Kidney tubule cell (primary cell): ENCODE results near the gene TM4SF18.
A peak's percentile ranks its signal among the peaks of the same experiment; 100 is the strongest.
"Not testable (repeated sequence)": the region's sequence is repeated elsewhere in the genome, so short reads cannot be mapped to it uniquely, and the experiment has no call there.

Source experiments
- DNase-seq: peaks from one replicate; pipeline ENCODE4 v3.0.0-alpha.2; 2018; ENCODE audit warnings: low spot score

Gene TM4SF18

DNA sequence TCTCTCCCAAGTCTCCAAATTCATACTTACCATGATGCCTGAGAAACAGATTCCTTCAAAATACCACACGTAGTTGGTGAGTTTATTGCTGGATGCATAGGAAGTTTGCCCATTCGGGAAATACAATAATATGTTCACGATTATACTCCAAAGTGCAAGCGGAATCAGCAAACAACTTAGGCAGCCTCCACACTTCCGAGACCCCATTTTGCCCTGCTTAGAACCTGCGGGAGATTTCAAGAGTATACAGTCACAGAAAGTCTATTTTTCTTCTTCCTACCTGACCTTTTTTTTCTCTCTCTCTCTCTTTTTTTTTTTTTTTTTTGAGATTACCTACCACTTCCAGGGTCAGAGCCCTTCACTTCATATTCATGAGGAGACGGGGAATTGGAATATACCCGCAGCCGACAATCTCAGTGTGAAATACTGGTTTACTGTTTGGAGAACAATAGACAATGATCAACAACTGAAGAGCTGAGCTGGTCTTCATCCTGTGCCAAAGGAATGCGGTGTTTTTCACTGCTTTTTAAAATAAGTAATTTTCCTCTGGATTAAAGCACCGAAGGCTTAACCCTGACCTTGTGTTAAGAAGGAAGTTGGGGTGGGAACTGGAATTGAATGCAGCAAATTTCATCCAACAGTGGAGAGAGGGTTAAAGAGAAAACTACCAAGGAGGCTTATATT lies at the start of gene TM4SF18:
Gene TM4SF18 (minus strand): TSS at position 461 of the 684 bp plus-strand sequence. CDS start 254 bp downstream, at position 207.
- DNase-seq: peak; percentile 41

GRCh38 chr3:149382518-149382917 lies 49.1 kb upstream of the TM4SF18 start:
- peak; percentile 22 for DNase-seq

- peak; percentile 67 for DNase-seq
These were observed 48.6 kb upstream of the TM4SF18 start for GRCh38 chr3:149382101-149382467.

GRCh38 chr3:149381173-149382100 lies 48.0 kb upstream of the TM4SF18 start:
- DNase-seq: no peak

DNA sequence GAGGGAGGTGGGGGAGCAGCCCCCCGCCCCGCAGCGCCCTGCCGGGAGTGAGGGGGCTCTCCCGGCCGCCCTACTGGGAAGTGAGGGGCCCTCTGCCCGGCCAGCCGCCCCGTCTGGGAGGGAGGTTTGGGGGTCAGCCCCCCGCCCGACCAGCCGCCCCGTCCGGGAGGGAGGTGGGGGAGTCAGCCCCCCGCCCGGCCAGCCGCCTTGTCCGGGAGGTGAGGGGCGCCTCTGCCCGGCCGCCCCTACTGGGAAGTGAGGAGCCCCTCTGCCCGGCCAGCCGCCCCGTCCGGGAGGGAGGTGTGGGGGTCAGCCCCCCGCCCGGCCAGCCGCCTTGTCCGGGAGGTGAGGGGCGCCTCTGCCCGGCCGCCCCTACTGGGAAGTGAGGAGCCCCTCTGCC lies 46.8 kb upstream of the TM4SF18 start:
- DNase-seq: not testable (repeated sequence)

DNA sequence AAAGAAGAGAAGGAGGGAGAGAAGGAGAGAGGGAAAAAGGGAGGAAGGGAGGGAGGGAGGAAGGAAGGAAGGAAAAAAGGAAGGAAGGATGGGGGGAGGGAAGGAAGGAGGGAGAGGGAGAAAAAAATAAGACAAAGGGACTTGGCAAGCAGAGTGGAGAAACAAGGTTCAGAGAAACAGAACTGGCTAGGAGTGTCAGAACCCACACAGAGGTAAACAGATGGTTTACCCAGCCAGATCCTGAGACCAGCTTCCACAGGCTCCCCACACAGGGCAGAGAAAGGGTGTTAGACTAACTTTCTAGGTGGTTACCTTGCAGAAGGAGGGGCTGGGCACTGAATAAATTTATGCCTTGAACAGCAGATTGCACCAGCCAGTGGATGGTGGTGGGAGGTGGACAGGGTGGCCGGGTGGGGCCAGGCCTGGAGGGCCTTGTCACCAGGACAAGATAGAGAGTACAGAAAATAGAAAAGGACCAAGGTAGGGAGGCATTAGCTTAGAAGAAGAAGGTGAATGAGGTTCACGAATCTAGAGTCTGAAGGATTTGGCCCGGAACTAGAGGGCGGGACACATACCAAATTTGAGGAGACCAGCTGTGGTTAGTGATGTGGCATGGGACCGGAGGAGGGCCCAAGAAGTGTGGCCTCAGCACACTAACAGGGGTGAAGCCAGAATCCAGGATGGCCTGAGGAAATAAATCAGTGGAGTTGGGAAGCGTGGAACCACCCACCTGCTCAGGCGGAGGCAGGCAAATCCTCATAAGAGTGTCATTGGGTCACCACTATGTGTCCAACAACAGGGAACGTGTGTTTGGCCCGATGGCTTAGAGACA lies 45.3 kb upstream of the TM4SF18 start:
- peak; percentile 30 for DNase-seq

DNA sequence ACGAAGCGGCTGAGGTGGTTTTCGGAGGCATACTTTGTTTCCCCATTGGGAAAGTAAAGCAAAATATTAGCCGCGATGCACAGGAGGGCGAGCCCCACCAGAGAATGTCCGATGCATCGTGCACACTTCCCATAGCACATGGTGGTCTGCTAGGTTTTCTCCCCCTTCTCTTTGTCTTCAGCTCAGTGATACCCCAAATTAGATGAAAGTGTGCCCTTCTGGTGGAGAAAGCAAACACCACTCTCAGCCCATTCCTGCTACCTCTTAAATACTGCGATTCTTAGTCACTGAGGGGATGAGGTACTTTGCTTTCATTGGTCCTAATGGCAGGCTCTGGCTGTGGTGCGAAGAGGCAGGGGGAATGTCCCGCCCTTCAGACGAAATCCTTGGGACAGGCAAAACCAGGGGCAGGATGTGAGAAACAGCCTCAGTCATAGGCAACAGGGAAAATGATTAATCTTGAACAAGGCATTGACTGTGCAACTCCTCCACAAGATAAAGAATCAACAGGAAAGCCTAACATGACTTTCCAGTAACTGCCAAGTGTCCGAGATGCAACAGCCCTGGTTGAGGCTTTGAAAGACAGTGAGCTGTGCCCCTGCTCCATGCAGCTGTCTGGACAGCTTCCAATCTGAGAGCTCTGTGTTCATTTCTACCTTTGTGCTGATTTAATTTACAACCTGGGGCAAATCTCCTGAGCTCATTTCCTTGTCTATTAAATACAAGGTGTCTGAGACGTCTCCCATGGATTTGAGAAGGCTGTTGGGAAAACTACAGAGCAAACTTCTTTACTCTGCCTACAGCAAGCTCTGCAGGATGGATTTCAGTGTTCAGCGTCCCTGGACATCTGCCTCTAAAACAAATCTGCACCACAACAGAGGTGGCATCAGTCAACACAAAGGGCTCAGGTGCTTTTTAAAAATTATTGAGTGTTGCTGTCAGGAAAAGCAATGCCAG lies 44.2 kb upstream of the TM4SF18 start, which contains the start of gene TM4SF1:
Gene TM4SF1 (minus strand): TSS at position 242 of the 957 bp plus-strand sequence. CDS start 102 bp downstream, at position 140.
- peak; percentile 99 for DNase-seq

- DNase-seq: peak; percentile 48
These were observed 43.4 kb upstream of the TM4SF18 start for GRCh38 chr3:149376718-149377407.

DNA sequence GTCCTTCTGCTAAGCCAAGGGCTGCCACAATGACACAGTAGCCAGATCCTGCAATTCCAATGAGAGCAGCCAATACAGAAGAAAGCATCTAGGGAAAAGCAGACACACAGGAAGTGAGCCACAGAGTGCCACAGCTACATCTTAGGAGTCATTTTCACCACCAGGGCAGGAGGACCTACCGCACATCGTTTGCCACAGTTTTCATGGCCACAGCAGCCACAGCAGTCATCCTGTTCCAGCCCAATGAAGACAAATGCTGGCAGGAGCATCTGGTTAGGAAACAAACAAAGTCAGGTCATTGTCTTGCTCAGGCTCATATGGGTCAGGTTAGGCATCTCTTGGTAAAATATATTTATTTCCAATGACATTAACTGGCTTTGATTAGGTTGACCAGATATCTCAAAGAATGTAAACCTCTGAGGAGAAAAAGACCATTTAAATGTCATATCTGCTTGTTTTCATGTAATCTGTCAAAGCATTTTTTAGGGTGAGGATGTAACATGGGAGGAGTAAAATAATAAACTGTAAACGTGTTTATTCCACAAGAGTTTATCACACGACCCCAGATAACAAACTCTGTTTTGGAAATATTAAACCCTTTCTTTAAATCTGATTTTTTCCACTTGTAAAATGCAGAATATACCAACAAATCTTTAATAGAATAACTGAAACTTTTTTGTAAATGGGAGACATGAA lies 42.2 kb upstream of the TM4SF18 start:
- DNase-seq: peak; percentile 71

DNA sequence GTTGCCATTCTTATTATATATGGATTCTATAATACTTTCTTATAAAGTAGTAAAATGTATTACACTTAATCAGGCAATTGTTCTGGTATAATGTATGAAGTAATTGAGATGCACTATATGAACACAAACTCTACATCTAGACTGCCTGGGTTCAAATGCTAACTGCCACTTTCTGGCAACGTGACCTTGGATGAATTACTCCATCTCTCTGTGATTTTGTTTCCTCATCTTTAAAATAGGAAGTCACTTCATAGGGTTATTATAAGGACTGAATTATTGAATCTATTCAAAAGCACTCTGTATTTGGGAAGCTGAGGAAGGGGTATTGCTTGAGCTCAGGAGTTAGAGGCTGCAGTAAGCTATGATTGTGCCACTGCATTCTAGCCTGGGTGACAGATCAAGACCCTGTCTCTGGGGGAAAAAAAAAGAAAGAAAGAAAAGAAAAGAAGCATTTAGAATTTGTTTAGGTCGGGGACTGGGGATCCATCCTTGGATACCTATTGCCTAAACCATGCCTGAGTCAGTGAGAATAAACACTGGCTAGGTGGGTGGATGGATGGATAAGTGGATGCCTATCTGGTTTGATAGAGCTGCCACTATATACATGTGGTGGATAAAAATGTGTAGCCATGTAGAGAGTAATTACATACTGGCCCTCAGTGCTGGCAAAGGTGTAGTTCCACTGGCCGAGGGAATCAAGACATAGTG lies 41.5 kb upstream of the TM4SF18 start:
- DNase-seq: no peak

DNA sequence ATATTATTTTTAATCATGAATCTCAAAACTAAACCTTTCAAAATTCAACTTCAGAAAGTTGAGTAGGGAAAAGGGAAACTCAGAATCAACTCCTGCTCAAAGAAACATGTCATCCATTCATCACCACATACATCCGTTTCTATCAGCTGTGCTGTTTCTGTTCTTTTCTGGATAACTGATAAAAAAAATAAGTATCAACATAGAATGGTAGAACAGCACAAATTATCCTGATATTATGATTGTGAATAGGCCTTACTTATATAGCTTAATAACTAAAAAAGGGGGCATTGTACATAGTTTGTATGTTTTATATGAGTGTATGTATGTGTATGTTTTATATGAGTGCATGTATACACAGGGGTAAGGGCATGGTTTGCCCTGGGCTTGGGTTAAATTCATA lies 41.0 kb upstream of the TM4SF18 start:
- peak; percentile 2 for DNase-seq

DNA sequence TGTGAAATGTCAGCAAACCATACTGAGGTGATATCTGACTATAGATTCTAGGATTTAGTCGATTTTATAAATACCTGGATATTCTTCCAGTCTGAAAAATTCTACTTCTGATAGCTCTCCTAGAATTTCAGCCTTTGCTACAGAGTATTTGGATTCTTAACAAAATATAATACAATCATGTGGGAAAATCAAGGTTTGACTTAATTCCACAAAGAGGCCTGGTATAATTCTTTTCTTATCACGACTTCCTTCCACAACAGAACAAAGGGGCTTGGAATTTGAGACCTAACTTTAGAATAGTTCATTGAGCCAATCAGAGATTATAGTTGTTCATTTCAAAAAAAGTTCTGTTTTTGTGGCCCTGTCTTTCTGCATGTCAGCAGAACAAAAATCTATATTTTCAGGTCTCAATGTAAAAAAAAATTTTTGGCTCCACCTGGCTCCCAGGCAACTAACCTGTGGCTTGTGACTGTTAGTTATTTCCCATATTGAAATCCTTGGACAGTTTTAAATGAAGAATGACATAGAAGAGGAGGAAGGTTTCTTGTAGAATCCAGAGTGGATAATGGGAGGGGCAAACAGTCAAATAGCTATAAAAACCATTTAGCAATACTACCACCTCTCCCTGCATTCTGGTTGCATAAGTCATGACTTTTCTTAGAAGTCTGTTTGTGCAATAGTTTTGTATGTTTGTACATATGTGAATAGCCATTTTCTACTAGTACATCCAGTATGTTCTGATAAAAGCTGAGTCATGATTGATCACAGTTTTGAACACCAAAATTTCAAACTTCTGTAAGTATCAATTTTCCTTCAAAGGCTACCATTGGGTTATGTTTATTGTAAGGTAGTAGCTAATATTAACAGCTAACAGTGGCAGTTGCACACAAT lies 40.0 kb upstream of the TM4SF18 start:
- DNase-seq: peak; percentile 49

DNA sequence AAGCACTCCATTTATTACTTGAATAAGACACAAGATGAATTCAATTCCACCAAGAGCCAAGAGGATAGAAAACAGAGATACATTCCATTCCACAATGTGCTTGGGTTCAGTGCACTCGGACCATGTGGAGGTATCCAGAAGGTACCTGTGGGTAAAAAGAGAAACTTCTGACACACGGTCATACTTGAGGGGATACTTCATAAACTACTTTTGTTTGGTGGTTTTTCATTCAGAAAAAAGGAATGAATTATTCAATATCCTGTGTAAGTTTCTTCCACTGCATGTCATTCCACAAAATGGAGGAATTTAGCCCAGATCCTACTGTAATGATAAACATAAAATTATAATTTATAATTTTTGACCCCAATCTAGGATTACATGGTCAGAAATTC lies 38.3 kb upstream of the TM4SF18 start:
- peak; percentile 38 for DNase-seq

DNA sequence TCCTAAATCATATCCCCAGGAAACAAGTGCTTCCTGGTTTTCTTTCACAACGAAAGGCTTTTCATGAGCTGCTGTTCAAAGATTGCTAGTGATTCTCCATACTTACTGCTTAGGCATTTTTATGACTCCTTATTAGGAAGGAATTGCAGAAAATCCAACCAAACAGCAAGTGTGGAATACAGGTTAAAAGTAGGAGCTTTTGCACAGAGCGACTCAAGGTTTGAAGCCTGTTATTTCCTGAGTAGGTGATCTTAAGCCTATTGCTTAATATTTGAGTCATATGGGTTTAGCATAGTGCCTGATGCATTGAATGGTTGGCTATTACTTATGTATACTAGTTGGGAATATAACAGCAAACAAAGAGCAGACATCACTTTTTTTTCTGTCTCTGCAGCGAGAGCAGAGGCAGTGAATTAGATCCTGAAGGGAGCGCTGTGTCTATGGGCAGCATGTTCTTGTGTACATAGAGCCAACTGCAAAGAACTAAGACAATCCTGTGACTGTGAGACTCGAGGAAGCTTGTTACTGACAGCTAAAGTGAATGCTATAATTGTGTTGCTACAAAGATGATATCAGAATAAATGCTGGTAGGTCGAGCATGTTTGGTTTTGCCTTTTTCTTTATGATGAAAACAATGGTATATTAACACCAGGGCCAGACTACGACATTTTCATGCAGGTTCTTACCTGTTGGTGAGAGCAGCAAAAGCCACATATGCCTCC lies 37.7 kb upstream of the TM4SF18 start:
- DNase-seq: peak; percentile 53

DNA sequence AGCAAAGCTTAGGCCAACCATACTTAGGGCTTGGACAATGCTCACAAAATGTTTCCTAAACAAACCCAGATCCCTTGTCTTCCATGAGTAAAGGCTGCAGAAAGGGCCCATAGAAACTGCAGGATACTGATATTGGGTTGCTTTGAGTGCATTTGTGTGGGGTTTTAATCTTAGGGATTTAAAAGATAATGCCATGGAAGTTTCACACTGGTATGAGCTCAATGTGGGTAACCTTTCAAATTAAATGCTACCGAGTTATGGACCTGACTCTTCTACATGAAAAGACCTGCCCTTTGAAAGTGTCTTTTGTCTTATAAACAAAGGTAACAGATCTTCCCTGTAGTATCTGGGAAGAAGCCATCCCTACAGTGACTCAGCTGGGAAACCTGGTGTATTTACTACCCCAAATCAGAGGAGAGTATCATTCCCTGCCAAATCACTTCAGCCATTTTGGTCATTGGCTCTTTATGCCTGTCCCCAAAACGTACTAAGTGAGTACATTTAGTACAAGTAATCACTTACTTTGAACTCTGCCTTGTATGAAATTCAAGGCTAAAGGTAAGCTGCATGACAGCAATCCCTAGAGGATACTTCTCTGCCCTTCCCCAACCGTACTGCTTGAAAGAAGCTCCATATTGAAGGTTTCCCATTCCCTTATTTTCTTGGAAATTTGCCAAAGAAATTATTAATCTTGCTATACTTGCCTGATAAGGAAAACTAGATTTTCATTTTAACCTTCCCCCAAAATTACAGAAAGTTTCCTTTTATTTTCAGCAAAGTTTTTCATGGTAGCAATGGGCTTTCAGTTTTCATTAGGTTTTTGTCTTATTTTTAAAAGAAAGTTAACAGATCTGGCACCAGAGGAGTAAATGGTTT lies 36.8 kb upstream of the TM4SF18 start:
- DNase-seq: peak; percentile 12
